Gastrocnemius medialis (tissue), 4 donors: Measurements from ENCODE around the gene FOLR3. TPM values are rescaled to one million over a fixed set of nuclear protein-coding genes. Genes with fewer than 3 reads are reported as not detected.
"Not testable (repeated sequence)": the region's sequence is repeated elsewhere in the genome, so short reads cannot be mapped to it uniquely, and the experiment has no call there.

Experiments used
- ATAC-seq, 2 donors: fragments of 150-250 bp; one replicate each; pipeline ENCODE4 v1.9.1; 2016
- DNase-seq, 2 donors: peaks; one replicate each; pipeline ENCODE4 v3.0.0-alpha.2; 2019
- H3K27ac ChIP-seq, 4 donors: fragments of 200-600 bp; sonication (generic); 1 replicate in 1 of 4; 2 replicates in 3 of 4; pipeline ENCODE4 v1.5.1; 2016 to 2018; ENCODE audit warnings: mild to moderate bottlenecking in 2 of 4, moderate library complexity in 1 of 4
- H3K27me3 ChIP-seq, 3 donors: fragments of 200-600 bp; sonication (generic) in 2 of 3; 1 replicate in 1 of 3; 2 replicates in 2 of 3; pipeline versions ENCODE4 v1.5.1 to v1.6.0; 2016 to 2019; ENCODE audit warnings: mild to moderate bottlenecking in 1 of 3, moderate library complexity in 1 of 3
- H3K36me3 ChIP-seq, 2 donors: fragments of 200-600 bp; sonication (generic) in 1 of 2; one replicate each; pipeline ENCODE4 v1.5.1; 2017 to 2018
- H3K4me1 ChIP-seq, 2 donors: fragments of 200-600 bp; sonication (generic) in 1 of 2; one replicate each; pipeline ENCODE4 v1.5.1; 2016 to 2017; ENCODE audit warnings: mild to moderate bottlenecking in 2 of 2
- H3K4me3 ChIP-seq, 4 donors: fragments of 200-600 bp; sonication (generic) in 3 of 4; 1 replicate in 1 of 4; 2 replicates in 3 of 4; pipeline ENCODE4 v1.5.1; 2016 to 2019; ENCODE audit warnings: mild to moderate bottlenecking in 2 of 4
- H3K9me3 ChIP-seq, 3 donors: fragments of 200-600 bp; sonication (generic) in 2 of 3; 1 replicate in 1 of 3; 2 replicates in 2 of 3; pipeline ENCODE4 v1.5.1; 2016 to 2019
- CTCF ChIP-seq, 5 experiments: fragments of 450-650 bp in 3 of 5; fragments of 200-600 bp in 2 of 5; sonication (generic) in 2 of 5; IDR thresholded peaks in 4 of 5; conservative IDR thresholded peaks in 1 of 5; 1 replicate in 4 of 5; 2 replicates in 1 of 5; pipeline ENCODE4 v1.5.1; 2016 to 2019; ENCODE audit warnings: antibody characterized with exemption in 5 of 5, mild to moderate bottlenecking in 3 of 5, moderate library complexity in 3 of 5
- POLR2A ChIP-seq, 2 donors: fragments of 450-650 bp; IDR thresholded peaks; one replicate each; pipeline ENCODE4 v1.6.1; 2017; ENCODE audit warnings: antibody characterized with exemption in 2 of 2, mild to moderate bottlenecking in 2 of 2, moderate library complexity in 2 of 2
- in situ Hi-C, 4 donors: fragments of 200-750 bp; cut with MboI; loops; one replicate each; pipeline versions ENCODE4 v1.15.0 to v1.8.0; 2017; ENCODE audit warnings: low sequenced_read_pairs in 4 of 4
- intact Hi-C: fragments of 100-400 bp; cut with DNase I; formaldehyde crosslinking; loops from one replicate; pipeline ENCODE4 v1.15.1; 2023; ENCODE audit warnings: low total_unique reads
- total RNA-seq, 4 donors: library from RNA; depleted of rRNA; stranded (reverse); fragments of >200 nt; gene quantifications; one replicate each; pipeline versions ENCODE4 v1.1.0 to v1.2.3, GENCODE V29; 2016

The FOLR3 gene
- total RNA-seq, 4 donors from 2014 or later, result 1.1 TPM; not detected in 3

GRCh38 chr11:72144807-72145565 is 9.5 kb downstream of the FOLR3 start:
- H3K27me3 ChIP-seq, result no peaks in the 10 kb centered on the region
- TF ChIP-seq POLR2A (IDR thresholded peaks at IDR 0.05) (no peak), CTCF (IDR thresholded peaks at IDR 0.05 in 4 of 5, conservative IDR thresholded peaks at IDR 0.05 in 1 of 5) (no peak)
- no peaks in the 10 kb centered on the region for H3K9me3 ChIP-seq
- H3K4me1 ChIP-seq, result no peaks in the 10 kb centered on the region
- no peak overlapping the region for H3K4me3 ChIP-seq
- in situ Hi-C loops (no loop called here), intact Hi-C loops (loop anchor here (1.0 to 2.0 kb wide), 2 partner anchors 120 to 166 kb away; no protein-coding TSS in a partner anchor)
- ATAC-seq, result no peak
- DNase-seq, result no peak
- no peak overlapping the region for H3K27ac ChIP-seq
- H3K36me3 ChIP-seq, result no peaks in the 10 kb centered on the region

- intact Hi-C loops (no loop called here), in situ Hi-C loops (no loop called here)
- H3K27ac ChIP-seq, result no peak overlapping the region
- no peaks in the 10 kb centered on the region for H3K36me3 ChIP-seq
- H3K9me3 ChIP-seq, result no peaks in the 10 kb centered on the region
- DNase-seq (no peak), ATAC-seq (no peak)
- H3K4me1 ChIP-seq, result no peaks in the 10 kb centered on the region
- no peak overlapping the region for H3K4me3 ChIP-seq
- H3K27me3 ChIP-seq, result no peaks in the 10 kb centered on the region
- TF ChIP-seq CTCF (IDR thresholded peaks at IDR 0.05 in 4 of 5, conservative IDR thresholded peaks at IDR 0.05 in 1 of 5) (no peak), POLR2A (IDR thresholded peaks at IDR 0.05) (no peak)
Observed at GRCh38 chr11:72146625-72147024, 11.1 kb downstream of the FOLR3 start.

- intact Hi-C loops (no loop called here), in situ Hi-C loops (no loop called here)
- no peaks in the 10 kb centered on the region for H3K4me1 ChIP-seq
- TF ChIP-seq POLR2A (IDR thresholded peaks at IDR 0.05) (no peak), CTCF (IDR thresholded peaks at IDR 0.05 in 4 of 5, conservative IDR thresholded peaks at IDR 0.05 in 1 of 5) (no peak)
- H3K9me3 ChIP-seq, result no peaks in the 10 kb centered on the region
- DNase-seq, result no peak
- no peak overlapping the region for H3K27ac ChIP-seq
- no peaks in the 10 kb centered on the region for H3K27me3 ChIP-seq
- no peak for ATAC-seq
- H3K36me3 ChIP-seq, result no peaks in the 10 kb centered on the region
- H3K4me3 ChIP-seq, result no peak overlapping the region
Observed at GRCh38 chr11:72150882-72151281, 15.4 kb downstream of the FOLR3 start.

GRCh38 chr11:72153874-72154273 is 18.3 kb downstream of the FOLR3 start:
- intact Hi-C loops, in situ Hi-C loops, ATAC-seq: not testable (repeated sequence)

GRCh38 chr11:72154816-72155215 is 19.3 kb downstream of the FOLR3 start:
- no peaks in the 10 kb centered on the region for H3K36me3 ChIP-seq
- intact Hi-C loops (no loop called here), in situ Hi-C loops (no loop called here)
- TF ChIP-seq POLR2A (IDR thresholded peaks at IDR 0.05), result no peak
- no peak for TF ChIP-seq CTCF (IDR thresholded peaks at IDR 0.05 in 4 of 5, conservative IDR thresholded peaks at IDR 0.05 in 1 of 5)
- no peaks in the 10 kb centered on the region for H3K9me3 ChIP-seq
- ATAC-seq (no peak), DNase-seq (no peak)
- no peaks in the 10 kb centered on the region for H3K27me3 ChIP-seq
- no peak overlapping the region for H3K4me3 ChIP-seq
- no peak overlapping the region for H3K27ac ChIP-seq
- no peaks in the 10 kb centered on the region for H3K4me1 ChIP-seq

More at GRCh38 chr11:72153874-72154273, 18.3 kb downstream of the FOLR3 start:
- DNase-seq, H3K27me3 ChIP-seq, H3K36me3 ChIP-seq, H3K9me3 ChIP-seq, H3K4me3 ChIP-seq, H3K27ac ChIP-seq, H3K4me1 ChIP-seq: not testable (repeated sequence)
